Endometrium (tissue), 2 donors: ENCODE data around the gene MED27.

ENCODE experiments used
- FAIRE-seq: peaks from 2 replicates; lab custom pipeline; 2012; peaks lifted over from hg19 to GRCh38; lab: Jason Lieb, UNC
- donor health status: control.
- donor health status: control.

The MED27 gene

DNA sequence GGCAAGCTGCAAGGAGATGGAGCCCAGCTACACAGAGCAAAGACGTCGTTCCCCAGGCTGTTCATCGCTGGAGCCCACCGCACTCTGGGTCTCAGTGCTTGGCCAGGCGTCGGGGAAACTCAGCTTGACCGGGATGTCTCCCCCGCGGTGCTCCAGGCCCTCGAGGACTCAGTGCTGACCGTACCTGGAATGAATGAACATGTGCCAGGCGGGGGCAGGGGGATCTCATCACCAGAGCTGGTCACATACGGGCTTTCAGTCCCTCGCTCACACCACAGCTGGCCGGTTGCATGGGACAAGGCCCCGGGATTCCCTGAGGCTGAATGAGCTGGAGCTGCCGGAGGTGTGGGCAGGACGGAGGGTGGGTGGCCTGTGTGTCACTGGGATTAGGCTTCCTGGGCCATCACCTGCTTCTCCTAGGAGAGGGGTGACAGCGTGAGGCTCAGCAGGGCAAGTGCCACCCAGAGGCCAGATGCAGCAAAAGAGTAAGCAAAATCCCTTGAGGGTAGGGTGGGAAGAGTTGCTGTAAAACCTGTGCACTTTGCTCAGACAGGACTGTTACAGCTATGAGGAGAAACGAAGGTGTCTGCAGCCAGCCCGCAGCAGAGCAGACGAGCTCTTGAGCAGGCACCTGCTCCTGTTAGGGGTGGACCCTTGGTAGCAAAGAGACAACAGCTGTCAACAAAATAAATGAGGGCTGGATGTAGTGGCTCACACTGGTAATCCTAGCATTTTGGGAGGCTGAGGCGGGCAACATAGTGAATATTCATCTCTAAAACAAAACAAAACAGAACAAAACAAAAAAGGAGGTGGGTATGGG, 269.1 kb downstream of the MED27 start:
- no peak for FAIRE-seq
